Measurements from ENCODE around the gene DNAH8. TPM values are rescaled to one million over a fixed set of nuclear protein-coding genes. Genes with fewer than 3 reads are reported as not detected.

The DNAH8 gene
- total RNA-seq, 1 experiment from 2014 or later = 0.05 TPM

- BruUV-seq (replicated peaks) = no TSS peak
- peak overlapping the region; percentile 70 for H3K27ac Mint-ChIP-seq (ENCODE audit: unreplicated experiment)
- peaks cover 16% of the 10 kb centered on the region for H3K27me3 Mint-ChIP-seq (ENCODE audit: unreplicated experiment)
- no peaks in the 10 kb centered on the region for H3K9me3 Mint-ChIP-seq (ENCODE audit: low read depth, unreplicated experiment)
- TF ChIP-seq, protein P1, sequence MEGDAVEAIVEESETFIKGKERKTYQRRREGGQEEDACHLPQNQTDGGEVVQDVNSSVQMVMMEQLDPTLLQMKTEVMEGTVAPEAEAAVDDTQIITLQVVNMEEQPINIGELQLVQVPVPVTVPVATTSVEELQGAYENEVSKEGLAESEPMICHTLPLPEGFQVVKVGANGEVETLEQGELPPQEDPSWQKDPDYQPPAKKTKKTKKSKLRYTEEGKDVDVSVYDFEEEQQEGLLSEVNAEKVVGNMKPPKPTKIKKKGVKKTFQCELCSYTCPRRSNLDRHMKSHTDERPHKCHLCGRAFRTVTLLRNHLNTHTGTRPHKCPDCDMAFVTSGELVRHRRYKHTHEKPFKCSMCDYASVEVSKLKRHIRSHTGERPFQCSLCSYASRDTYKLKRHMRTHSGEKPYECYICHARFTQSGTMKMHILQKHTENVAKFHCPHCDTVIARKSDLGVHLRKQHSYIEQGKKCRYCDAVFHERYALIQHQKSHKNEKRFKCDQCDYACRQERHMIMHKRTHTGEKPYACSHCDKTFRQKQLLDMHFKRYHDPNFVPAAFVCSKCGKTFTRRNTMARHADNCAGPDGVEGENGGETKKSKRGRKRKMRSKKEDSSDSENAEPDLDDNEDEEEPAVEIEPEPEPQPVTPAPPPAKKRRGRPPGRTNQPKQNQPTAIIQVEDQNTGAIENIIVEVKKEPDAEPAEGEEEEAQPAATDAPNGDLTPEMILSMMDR (IDR thresholded peaks at IDR 0.05; ENCODE audit: unreplicated experiment) = no peak
- peak; percentile 30 for DNase-seq
- intact Hi-C loops (cut with micrococcal nuclease; ENCODE audit: unreplicated experiment) = no loop called here
- CTCF ChIA-PET = interaction anchor here (1.0 to 1.6 kb wide), 3 partner anchors 10 to 23 kb away, joined by 3 to 5 read pairs (median 3); no protein-coding TSS in a partner anchor
- H3K4me1 Mint-ChIP-seq (ENCODE audit: low read depth, unreplicated experiment) = peaks cover 25% of the 10 kb centered on the region
- peaks cover 6% of the 10 kb centered on the region for H3K36me3 Mint-ChIP-seq (ENCODE audit: insufficient read depth, unreplicated experiment)
- peak overlapping the region; percentile 44 for H3K4me3 Mint-ChIP-seq (ENCODE audit: low read depth, unreplicated experiment)
Measured at GRCh38 chr6:38796850-38797249, 81.7 kb downstream of the DNAH8 start.

- CTCF ChIA-PET = interaction anchor here (0.8 to 1.6 kb wide), 4 partner anchors 10 to 76 kb away, joined by 3 to 5 read pairs (median 3); no protein-coding TSS in a partner anchor
Measured at GRCh38 chr6:38797391-38797790, 82.3 kb downstream of the DNAH8 start.

GRCh38 chr6:38799529-38800184, 84.5 kb downstream of the DNAH8 start:
- no peak overlapping the region for H3K4me3 Mint-ChIP-seq (ENCODE audit: low read depth, unreplicated experiment)
- H3K9me3 Mint-ChIP-seq (ENCODE audit: low read depth, unreplicated experiment) = no peaks in the 10 kb centered on the region
- H3K36me3 Mint-ChIP-seq (ENCODE audit: insufficient read depth, unreplicated experiment) = peaks cover 6% of the 10 kb centered on the region
- intact Hi-C loops (cut with micrococcal nuclease; ENCODE audit: unreplicated experiment) = no loop called here
- BruUV-seq (replicated peaks) = no TSS peak
- CTCF ChIA-PET = no interaction called here
- H3K27me3 Mint-ChIP-seq (ENCODE audit: unreplicated experiment) = peaks cover 16% of the 10 kb centered on the region
- DNase-seq = no peak
- TF ChIP-seq, protein P1 (IDR thresholded peaks at IDR 0.05; ENCODE audit: unreplicated experiment) = no peak
- no peak overlapping the region for H3K27ac Mint-ChIP-seq (ENCODE audit: unreplicated experiment)
- H3K4me1 Mint-ChIP-seq (ENCODE audit: low read depth, unreplicated experiment) = peaks cover 25% of the 10 kb centered on the region

More at GRCh38 chr6:38797391-38797790, 82.3 kb downstream of the DNAH8 start:
- no peak for DNase-seq
- H3K27ac Mint-ChIP-seq (ENCODE audit: unreplicated experiment) = peak overlapping the region; percentile 3
- peaks cover 6% of the 10 kb centered on the region for H3K36me3 Mint-ChIP-seq (ENCODE audit: insufficient read depth, unreplicated experiment)
- TF ChIP-seq, protein P1 (IDR thresholded peaks at IDR 0.05; ENCODE audit: unreplicated experiment) = no peak
- peak overlapping the region; percentile 44 for H3K4me3 Mint-ChIP-seq (ENCODE audit: low read depth, unreplicated experiment)
- BruUV-seq (replicated peaks) = no TSS peak
- H3K9me3 Mint-ChIP-seq (ENCODE audit: low read depth, unreplicated experiment) = no peaks in the 10 kb centered on the region
- peaks cover 25% of the 10 kb centered on the region for H3K4me1 Mint-ChIP-seq (ENCODE audit: low read depth, unreplicated experiment)
- intact Hi-C loops (cut with micrococcal nuclease; ENCODE audit: unreplicated experiment) = no loop called here
- H3K27me3 Mint-ChIP-seq (ENCODE audit: unreplicated experiment) = peaks cover 16% of the 10 kb centered on the region

GRCh38 chr6:38801305-38801704, 86.2 kb downstream of the DNAH8 start:
- TF ChIP-seq, protein P1 (IDR thresholded peaks at IDR 0.05; ENCODE audit: unreplicated experiment) = no peak
- intact Hi-C loops (cut with micrococcal nuclease; ENCODE audit: unreplicated experiment) = no loop called here
- CTCF ChIA-PET = no interaction called here
- BruUV-seq (replicated peaks) = no TSS peak
- Mint-ChIP-seq H3K4me3 (ENCODE audit: low read depth, unreplicated experiment) (no peak overlapping the region), H3K9me3 (ENCODE audit: low read depth, unreplicated experiment) (no peaks in the 10 kb centered on the region), H3K36me3 (ENCODE audit: insufficient read depth, unreplicated experiment) (no peaks in the 10 kb centered on the region), H3K27ac (ENCODE audit: unreplicated experiment) (no peak overlapping the region), H3K4me1 (ENCODE audit: low read depth, unreplicated experiment) (peaks cover 23% of the 10 kb centered on the region), H3K27me3 (ENCODE audit: unreplicated experiment) (peaks cover 16% of the 10 kb centered on the region)
- DNase-seq = no peak
